Left colon (tissue), 2 donors: ENCODE data around the gene SAMM50. TPM values are rescaled to one million over a fixed set of nuclear protein-coding genes. Genes with fewer than 3 reads are reported as not detected.

Experiments used
- ATAC-seq: fragments of 200-7000 bp; cut with Tn5 transposase; one replicate; pipeline ENCODE4 v1.9.1; 2020; ENCODE audit warnings: mild to moderate bottlenecking, moderate library complexity
- DNase-seq, 2 donors: peaks; one replicate each; pipeline ENCODE4 v3.0.0-alpha.2; 2020
- intact Hi-C, 2 donors: fragments of 100-400 bp; cut with DNase I in 1 of 2; cut with micrococcal nuclease in 1 of 2; formaldehyde crosslinking; loops; one replicate each; pipeline versions ENCODE4 v1.11.2 to v1.14.0; 2022; cut with DNase I, micrococcal nuclease
- long read RNA-seq: library from polyadenylated mRNA; unstranded; transcript quantifications from one replicate; pipeline ENCODE4 v2.0.0, GENCODE V29; 2021
- total RNA-seq, 2 donors: library from RNA; stranded (reverse); fragmentation: NEBNext Ultra II Directional; extraction: Animal tissue kit (Norgen Biotek cat#: 25700); gene quantifications; one replicate each; pipeline ENCODE4 v1.2.1, GENCODE V29; 2021
- donor health status: DM: no; HTN: no; CAD: no.
- donor health status: DM: yes; HTN: yes; CAD: no.

The SAMM50 gene
- total RNA-seq = 10 to 100 TPM; 47.1 to 59.3 TPM
- long read RNA-seq, transcript SAMM50-201 (15 exons, 1,717 nt) = major isoform, 82 of 100 reads
- long read RNA-seq, partial matches to known transcripts = 14 of 100 reads
- long read RNA-seq, other reads (novel, unspliced or antisense) = 4 of 100 reads

GRCh38 chr22:43955040-43955882 is at the start of gene SAMM50:
Gene SAMM50, plus strand, starts transcription at chr22:43955442. Its CDS starts 136 bp downstream, at chr22:43955578.
- intact Hi-C loops = no loop called here
- DNase-seq (peak; percentile 95), ATAC-seq (peak; percentile 97)

DNA sequence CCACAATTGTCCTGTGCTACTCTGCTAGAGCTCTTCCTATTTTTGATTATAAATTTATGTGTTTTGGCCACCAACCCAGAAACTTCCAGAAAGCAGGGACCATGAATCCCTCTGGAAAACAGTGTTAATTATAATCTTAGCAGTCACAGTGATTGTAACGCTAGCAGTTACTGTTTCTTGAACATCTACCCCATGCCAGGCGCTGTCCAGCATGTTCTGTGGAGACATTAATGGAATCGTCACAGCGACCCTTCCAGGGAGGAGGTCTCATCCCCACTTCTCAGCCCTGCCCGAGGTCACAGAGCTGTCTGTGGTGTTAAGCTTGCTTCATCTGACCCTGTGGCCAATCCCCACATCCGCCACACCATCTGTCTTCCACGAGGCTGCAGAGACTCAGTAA is 49.6 kb upstream of the SAMM50 start:
- no peak for ATAC-seq
- intact Hi-C loops = no loop called here
- DNase-seq = no peak

DNA sequence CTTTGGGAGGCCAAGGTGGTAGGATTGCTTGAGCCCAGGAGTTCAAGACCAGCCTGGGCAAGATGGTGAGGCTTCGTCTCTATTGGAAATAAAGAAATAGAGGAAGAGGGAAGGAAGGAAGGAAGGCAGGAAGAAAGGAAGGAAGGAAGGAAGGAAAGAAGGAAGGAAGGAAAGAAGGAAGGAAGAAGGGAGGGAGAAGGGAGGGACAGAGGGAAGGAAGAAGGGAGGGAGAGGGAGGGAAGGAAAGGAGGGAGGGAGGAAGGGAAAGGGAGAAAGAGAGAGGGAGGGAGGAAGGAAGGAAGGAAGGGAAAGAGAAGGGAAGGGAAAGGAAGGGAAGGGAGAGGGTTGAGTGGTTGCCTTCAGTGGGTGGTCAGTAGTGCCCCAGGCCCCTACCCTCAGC is 45.5 kb upstream of the SAMM50 start:
- intact Hi-C loops = no loop called here
- no peak for ATAC-seq
- DNase-seq = no peak

GRCh38 chr22:43910178-43910695 is 45.0 kb upstream of the SAMM50 start:
- intact Hi-C loops = no loop called here
- no peak for ATAC-seq
- no peak for DNase-seq

DNA sequence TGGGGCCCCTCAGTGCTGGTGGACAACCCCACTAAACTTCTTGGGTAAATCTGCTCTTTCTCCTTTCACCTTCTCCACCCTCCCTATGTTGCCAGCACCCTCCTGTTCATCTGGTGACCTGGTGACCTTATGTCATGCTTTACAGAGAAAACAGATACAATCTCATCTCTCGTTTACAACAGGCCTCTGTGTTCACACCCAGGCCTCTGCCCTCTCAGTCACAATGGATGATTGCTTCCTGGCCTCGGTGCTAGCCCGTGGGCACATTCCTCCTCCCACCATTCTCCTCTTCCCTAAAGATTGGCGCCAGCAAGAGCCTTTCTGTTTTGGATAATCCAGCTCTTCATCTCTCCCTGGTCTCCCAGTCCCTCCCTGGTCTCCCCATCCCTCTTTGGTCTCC is 43.9 kb upstream of the SAMM50 start:
- DNase-seq (no peak), ATAC-seq (no peak)
- intact Hi-C loops = no loop called here

DNA sequence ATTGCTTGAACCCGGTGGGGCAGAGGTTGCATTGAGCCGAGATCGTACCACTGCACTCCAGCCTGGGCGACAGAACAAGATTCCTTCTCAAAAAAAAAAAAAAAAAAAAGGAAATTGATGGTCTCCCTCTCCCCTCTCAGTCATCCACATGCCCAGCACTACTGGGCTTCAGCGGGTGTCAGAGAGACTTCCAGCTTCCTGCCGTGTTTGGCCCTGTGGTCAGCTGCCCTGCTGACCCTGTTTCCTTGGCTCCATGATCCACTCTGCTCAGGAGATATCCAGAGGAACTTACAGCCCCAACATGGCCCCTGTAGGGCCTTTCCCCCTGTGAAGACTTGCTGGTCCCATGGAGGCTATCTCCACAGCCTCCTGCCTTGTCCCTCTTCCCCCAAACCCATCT is 37.7 kb upstream of the SAMM50 start:
- DNase-seq (no peak), ATAC-seq (no peak)
- intact Hi-C loops = no loop called here

- DNase-seq (no peak), ATAC-seq (no peak)
- intact Hi-C loops = no loop called here
These were observed 35.9 kb upstream of the SAMM50 start for GRCh38 chr22:43919106-43919973.

DNA sequence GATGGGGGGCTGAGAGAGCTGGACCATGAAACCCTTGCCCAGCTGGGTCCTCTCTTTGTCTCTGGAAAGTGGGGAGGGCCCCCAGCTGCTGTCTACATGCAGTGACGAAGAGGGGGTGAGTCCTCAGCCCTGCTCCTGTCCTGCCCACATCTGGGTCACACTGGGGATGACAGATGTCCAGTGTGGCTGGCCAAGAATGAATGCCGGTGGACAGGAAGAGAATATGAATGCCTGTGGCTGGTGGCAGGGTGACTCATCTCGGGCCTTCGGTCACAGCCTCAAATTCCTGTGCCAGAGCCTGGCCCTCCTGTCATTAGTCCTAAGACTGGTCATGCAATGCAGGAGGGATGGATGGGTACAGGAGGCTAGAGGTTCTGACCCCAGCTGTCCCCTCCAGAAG is 33.9 kb upstream of the SAMM50 start:
- ATAC-seq = no peak
- no peak for DNase-seq
- intact Hi-C loops = no loop called here

DNA sequence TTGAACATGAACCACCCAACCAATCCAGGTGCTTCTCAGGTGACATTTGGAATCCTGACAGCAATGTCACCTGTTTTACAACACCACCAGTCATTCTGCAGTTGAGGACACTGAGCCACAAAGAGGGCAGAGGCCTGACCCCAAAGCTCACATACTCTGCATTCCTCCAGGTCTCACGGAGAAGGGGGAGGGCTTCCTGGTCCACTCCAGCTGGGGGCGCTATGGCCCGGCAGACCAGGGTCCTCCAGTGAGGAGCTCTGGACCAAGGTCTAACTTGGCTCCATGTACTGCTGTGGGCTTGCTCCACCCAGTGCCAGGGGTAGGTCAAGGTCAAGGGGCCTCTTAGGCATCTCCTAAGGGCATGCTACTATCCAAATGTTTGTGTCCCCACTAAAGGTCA is 33.1 kb upstream of the SAMM50 start:
- DNase-seq (no peak), ATAC-seq (no peak)
- intact Hi-C loops = no loop called here

DNA sequence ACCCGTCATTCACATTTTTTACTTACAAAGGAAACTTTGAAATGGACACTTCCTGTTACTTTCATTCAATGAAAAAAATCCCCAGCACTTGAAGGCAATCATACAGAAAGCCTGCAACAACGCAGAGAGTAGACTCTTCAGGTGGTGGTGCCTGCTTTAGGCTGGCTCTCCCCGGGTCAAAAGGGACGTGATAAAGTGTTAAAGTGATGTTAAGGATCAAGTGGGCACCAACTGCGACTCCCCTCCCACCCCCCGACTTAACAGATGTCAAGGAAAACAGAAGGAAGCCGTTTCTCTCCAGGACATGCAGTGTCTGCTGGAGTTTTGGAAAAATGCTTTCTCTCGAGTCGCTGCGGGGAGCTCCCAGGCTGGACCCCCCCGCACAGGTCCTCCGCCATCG is 32.1 kb upstream of the SAMM50 start:
- intact Hi-C loops = no loop called here
- peak; percentile 1 for ATAC-seq

DNA sequence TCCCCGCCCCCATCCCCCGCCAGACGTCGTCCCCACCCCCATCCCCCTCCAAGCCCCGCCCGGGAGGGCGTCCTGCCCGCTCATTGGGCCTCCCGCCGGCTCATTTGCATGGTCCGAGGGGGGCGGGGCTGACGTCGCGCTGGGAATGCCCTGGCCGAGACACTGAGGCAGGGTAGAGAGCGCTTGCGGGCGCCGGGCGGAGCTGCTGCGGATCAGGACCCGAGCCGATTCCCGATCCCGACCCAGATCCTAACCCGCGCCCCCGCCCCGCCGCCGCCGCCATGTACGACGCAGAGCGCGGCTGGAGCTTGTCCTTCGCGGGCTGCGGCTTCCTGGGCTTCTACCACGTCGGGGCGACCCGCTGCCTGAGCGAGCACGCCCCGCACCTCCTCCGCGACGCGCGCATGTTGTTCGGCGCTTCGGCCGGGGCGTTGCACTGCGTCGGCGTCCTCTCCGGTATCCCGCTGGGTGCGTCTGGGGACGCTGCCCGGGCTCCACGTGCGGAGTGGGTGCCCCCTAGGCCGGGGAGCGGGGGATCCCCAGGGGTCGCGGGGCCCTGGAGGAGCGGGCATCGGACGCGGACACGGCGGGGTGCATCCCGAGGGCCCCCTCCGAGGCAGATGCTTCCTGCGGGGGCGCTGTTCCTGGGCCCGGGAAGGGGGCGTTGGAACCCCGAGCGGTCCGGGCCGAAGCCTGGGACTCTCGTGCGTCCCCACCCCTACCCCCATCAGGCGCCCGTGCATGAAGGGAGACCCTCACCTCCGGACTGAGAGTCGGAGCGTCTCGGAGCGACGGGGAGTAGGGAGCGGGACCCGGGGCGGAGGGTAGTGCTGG is 31.4 kb upstream of the SAMM50 start, which contains the start of gene PNPLA3:
PNPLA3 (plus strand) TSS at position 175 of the 834 bp plus-strand sequence; CDS start at position 282, 107 bp downstream.
- ATAC-seq = peak; percentile 95
- peak; percentile 90 to 92 for DNase-seq
- intact Hi-C loops = no loop called here

More for the DNA sequence above, 32.1 kb upstream of the SAMM50 start:
- DNase-seq = no peak

- intact Hi-C loops = no loop called here
- DNase-seq (no peak), ATAC-seq (no peak)
These were observed 30.4 kb upstream of the SAMM50 start for GRCh38 chr22:43924877-43925276.

DNA sequence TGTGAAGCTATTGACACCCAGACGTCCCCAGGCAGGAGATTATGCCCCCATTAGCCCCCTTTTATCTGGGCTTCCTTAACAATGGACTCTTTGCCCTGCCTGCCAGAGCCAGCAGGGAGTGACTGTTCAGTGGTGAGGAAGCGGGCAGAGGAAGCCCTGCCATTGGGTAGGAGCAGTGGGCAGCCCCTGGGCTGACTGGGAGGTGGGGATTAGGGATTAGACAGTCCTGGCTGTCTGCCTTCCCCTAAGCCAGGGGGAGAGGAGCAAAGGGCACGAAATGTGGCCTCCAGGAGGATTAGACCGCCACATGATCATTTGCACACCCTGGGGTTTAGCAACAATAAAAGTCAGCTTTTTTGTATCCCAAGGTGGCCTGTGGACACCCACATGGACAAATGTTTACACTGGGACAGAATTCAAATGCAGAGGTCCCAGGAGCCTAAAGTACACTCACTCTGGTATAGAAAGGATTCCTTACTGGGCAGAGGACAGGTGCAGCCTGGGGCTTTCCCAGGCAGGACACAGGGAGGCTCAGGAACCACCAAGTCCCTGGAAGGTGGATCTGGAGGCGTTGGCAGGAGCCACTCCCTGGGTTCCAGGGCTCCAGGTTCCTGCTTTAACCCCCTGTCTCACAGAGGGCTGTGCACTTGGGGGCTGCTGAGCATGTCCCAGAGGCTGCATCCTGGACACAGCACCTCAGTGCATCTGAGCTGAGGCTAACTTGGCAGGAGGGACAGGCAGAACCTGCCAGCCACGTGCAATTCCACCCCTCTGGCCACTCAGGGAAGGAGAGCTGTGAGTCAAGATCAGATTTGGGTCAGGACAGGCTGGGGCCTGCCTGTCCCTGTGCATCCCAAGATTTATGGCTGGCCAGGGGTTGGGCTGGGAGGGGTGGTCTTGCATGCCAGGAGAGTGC is 29.6 kb upstream of the SAMM50 start:
- intact Hi-C loops = no loop called here
- peak; percentile 40 for ATAC-seq
- peak in 1 of 2 donors; percentile 47 for DNase-seq

DNA sequence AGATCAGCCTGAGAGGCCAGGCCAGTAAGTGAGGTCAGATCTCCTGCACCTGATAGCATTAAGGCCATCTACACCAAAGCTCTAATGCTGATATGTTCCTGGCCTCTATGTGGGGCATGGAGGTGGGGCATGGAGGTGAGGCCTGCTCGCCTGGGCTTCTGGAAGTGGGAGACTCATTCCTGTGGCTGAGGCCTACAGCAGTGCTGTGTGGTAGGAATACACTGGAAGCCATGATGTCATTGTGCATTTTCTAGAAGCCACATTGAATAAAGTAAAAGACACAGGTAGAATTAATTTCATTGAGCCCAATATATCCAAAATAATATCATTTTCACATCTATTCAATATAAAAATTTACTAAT is 28.9 kb upstream of the SAMM50 start:
- intact Hi-C loops = no loop called here
- DNase-seq = no peak

DNA sequence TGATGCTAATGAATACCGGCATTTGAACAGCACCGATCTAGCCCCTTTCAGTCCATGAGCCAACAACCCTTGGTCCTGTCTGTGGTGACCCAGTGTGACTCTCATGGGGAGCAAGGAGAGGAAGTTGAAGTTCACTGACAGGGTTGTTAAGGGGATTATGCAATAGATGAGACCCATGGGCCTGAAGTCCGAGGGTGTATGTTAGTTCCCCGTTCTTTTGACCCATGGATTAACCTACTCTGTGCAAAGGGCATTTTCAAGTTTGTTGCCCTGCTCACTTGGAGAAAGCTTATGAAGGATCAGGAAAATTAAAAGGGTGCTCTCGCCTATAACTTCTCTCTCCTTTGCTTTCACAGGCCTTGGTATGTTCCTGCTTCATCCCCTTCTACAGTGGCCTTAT is 26.8 kb upstream of the SAMM50 start:
- intact Hi-C loops = no loop called here
- ATAC-seq (no peak), DNase-seq (no peak)

More for the DNA sequence above, 28.9 kb upstream of the SAMM50 start:
- ATAC-seq = no peak

- ATAC-seq = no peak
- intact Hi-C loops = no loop called here
- DNase-seq = no peak
These were observed 26.3 kb upstream of the SAMM50 start for GRCh38 chr22:43928908-43929307.

DNA sequence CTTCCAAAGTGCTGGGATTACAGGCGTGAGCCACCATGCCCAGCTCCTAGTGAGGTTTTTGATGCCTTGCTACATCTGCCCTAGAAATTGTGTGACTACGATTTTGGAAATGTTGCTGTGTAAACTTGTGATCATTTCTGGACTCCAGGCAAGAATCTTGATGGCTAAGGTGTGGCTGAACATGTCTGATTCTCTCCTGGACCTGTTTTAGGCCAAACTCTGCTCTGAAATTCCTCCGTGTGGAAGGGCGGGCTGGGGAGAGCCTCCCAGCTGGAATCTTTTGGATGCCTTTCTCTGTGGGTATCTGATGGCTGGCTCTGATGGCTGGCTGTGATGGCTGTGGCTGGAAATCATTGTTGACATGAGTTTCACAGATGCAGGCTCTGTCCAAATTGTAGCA is 23.5 kb upstream of the SAMM50 start:
- ATAC-seq = no peak
- intact Hi-C loops = no loop called here

GRCh38 chr22:43941449-43941848 is 13.8 kb upstream of the SAMM50 start:
- intact Hi-C loops = no loop called here

More for the DNA sequence above, 23.5 kb upstream of the SAMM50 start:
- no peak for DNase-seq

More at GRCh38 chr22:43941449-43941848, 13.8 kb upstream of the SAMM50 start:
- ATAC-seq (no peak), DNase-seq (no peak)
